Right kidney (tissue), 1 donor: ENCODE measurements around the gene UROC1.

Source experiments
- DNase-seq: peaks from one replicate; pipeline ENCODE4 v3.0.0-alpha.2; 2016

The UROC1 gene

GRCh38 chr3:126516152-126516935 is 1.2 kb downstream of the UROC1 start:
- no peak for DNase-seq

- DNase-seq: no peak
Observed at GRCh38 chr3:126515066-126515706, 2.4 kb downstream of the UROC1 start.

- DNase-seq: no peak
Observed at GRCh38 chr3:126514161-126514560, 3.4 kb downstream of the UROC1 start.

GRCh38 chr3:126512916-126513650 is 4.5 kb downstream of the UROC1 start:
- DNase-seq: no peak

GRCh38 chr3:126512026-126512425 is 5.5 kb downstream of the UROC1 start:
- no peak for DNase-seq

- no peak for DNase-seq
Observed at GRCh38 chr3:126511291-126511690, 6.3 kb downstream of the UROC1 start.

GRCh38 chr3:126510308-126510910 is 7.2 kb downstream of the UROC1 start:
- DNase-seq: no peak

- DNase-seq: no peak
Observed at GRCh38 chr3:126509597-126510307, 7.8 kb downstream of the UROC1 start.

- no peak for DNase-seq
Observed at GRCh38 chr3:126508564-126508964, 9.0 kb downstream of the UROC1 start.

GRCh38 chr3:126507886-126508285 is 9.7 kb downstream of the UROC1 start:
- no peak for DNase-seq

- no peak for DNase-seq
Observed at GRCh38 chr3:126503701-126504100, 13.9 kb downstream of the UROC1 start.

GRCh38 chr3:126502656-126503055 is 14.9 kb downstream of the UROC1 start:
- no peak for DNase-seq

GRCh38 chr3:126501736-126502135 is 15.8 kb downstream of the UROC1 start:
- no peak for DNase-seq

GRCh38 chr3:126501054-126501453 is 16.5 kb downstream of the UROC1 start:
- no peak for DNase-seq

- DNase-seq: no peak
Observed at GRCh38 chr3:126500016-126500415, 17.6 kb downstream of the UROC1 start.

- no peak for DNase-seq
Observed at GRCh38 chr3:126499401-126499800, 18.2 kb downstream of the UROC1 start.

- DNase-seq: no peak
Observed at GRCh38 chr3:126498929-126499328, 18.6 kb downstream of the UROC1 start.

GRCh38 chr3:126498461-126498860 is 19.1 kb downstream of the UROC1 start:
- no peak for DNase-seq

- DNase-seq: no peak
Observed at GRCh38 chr3:126497956-126498355, 19.6 kb downstream of the UROC1 start.

- DNase-seq: no peak
Observed at GRCh38 chr3:126496894-126497850, 20.4 kb downstream of the UROC1 start.

- DNase-seq: no peak
Observed at GRCh38 chr3:126495786-126496185, 21.8 kb downstream of the UROC1 start.
